Lower leg skin (tissue), 4 donors: ENCODE results near the gene BRMS1. TPM values are rescaled to one million over a fixed set of nuclear protein-coding genes. Genes with fewer than 3 reads are reported as not detected.

Experiments
- DNase-seq, 2 donors: peaks; one replicate each; pipeline ENCODE4 v3.0.0-alpha.2; 2019; ENCODE audit warnings: low spot score in 2 of 2
- H3K4me3 ChIP-seq: fragments of 200-600 bp; sonication (generic); 2 replicates; pipeline ENCODE4 v1.5.1; 2017; ENCODE audit warnings: mild to moderate bottlenecking, low read depth; ENCODE audit not compliant: poor library complexity, severe bottlenecking
- POLR2A ChIP-seq, 2 donors: fragments of 450-650 bp; IDR thresholded peaks; one replicate each; pipeline ENCODE4 v1.6.1; 2016 to 2017; ENCODE audit warnings: antibody characterized with exemption in 2 of 2, mild to moderate bottlenecking in 1 of 2, moderate library complexity in 1 of 2
- WGBS, 2 donors: methylation state at CpG; one replicate each; pipeline ENCODE4 v1.1.5; 2018; 5-methylcytosine and 5-hydroxymethylcytosine counted together
- intact Hi-C: fragments of 100-400 bp; cut with DNase I; formaldehyde crosslinking; loops from one replicate; pipeline ENCODE4 v1.15.0; 2023; ENCODE audit warnings: low total_unique reads
- total RNA-seq, 4 donors: library from RNA; depleted of rRNA; stranded (reverse); fragments of >200 nt; gene quantifications; one replicate each; pipeline ENCODE4 v1.1.0, GENCODE V29; 2016
- TF ChIP-seq, protein P1 (sequence below), 3 donors: fragments of 450-650 bp; IDR thresholded peaks; one replicate each; pipeline ENCODE4 v1.5.1; 2016; ENCODE audit warnings: antibody characterized with exemption in 3 of 3, mild to moderate bottlenecking in 3 of 3, moderate library complexity in 2 of 3

The BRMS1 gene
- total RNA-seq, 4 donors from 2014 or later, result 40.1 to 68.4 (median 57.5) TPM

DNA sequence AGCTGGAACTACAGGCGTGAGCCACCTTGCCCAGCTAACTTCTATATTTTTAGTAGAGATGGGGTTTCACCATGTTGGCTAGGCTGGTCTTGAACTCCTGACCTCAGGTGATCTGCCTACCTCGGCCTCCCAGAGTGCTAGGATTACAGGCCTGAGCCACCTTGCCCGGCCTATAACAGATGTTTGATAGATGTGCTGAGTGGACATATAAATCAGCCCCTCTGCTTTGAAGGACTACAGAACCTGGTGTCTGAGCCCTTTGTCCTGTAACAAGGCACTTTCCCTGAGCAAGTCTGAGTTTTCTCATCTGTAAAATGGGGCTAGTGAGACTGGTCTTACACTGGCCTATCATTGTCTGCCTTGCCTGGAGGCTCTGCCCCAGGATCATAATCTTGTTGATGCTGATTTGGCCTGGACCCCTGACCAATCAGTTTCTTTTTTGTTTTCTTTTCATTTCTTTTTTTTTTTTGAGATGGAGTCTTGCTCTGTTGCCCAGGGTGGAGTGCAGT lies 15.7 kb downstream of the BRMS1 start:
- no peak for TF ChIP-seq POLR2A (IDR thresholded peaks at IDR 0.05)
- TF ChIP-seq, protein P1, sequence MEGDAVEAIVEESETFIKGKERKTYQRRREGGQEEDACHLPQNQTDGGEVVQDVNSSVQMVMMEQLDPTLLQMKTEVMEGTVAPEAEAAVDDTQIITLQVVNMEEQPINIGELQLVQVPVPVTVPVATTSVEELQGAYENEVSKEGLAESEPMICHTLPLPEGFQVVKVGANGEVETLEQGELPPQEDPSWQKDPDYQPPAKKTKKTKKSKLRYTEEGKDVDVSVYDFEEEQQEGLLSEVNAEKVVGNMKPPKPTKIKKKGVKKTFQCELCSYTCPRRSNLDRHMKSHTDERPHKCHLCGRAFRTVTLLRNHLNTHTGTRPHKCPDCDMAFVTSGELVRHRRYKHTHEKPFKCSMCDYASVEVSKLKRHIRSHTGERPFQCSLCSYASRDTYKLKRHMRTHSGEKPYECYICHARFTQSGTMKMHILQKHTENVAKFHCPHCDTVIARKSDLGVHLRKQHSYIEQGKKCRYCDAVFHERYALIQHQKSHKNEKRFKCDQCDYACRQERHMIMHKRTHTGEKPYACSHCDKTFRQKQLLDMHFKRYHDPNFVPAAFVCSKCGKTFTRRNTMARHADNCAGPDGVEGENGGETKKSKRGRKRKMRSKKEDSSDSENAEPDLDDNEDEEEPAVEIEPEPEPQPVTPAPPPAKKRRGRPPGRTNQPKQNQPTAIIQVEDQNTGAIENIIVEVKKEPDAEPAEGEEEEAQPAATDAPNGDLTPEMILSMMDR (IDR thresholded peaks at IDR 0.05), result no peak
- DNase-seq, result no peak
- 83 to 89% methylated on average over 3 of the region's 3 CpGs for WGBS, 2 donors
- intact Hi-C loops, result no loop called here
- H3K4me3 ChIP-seq, result no peak overlapping the region

DNA sequence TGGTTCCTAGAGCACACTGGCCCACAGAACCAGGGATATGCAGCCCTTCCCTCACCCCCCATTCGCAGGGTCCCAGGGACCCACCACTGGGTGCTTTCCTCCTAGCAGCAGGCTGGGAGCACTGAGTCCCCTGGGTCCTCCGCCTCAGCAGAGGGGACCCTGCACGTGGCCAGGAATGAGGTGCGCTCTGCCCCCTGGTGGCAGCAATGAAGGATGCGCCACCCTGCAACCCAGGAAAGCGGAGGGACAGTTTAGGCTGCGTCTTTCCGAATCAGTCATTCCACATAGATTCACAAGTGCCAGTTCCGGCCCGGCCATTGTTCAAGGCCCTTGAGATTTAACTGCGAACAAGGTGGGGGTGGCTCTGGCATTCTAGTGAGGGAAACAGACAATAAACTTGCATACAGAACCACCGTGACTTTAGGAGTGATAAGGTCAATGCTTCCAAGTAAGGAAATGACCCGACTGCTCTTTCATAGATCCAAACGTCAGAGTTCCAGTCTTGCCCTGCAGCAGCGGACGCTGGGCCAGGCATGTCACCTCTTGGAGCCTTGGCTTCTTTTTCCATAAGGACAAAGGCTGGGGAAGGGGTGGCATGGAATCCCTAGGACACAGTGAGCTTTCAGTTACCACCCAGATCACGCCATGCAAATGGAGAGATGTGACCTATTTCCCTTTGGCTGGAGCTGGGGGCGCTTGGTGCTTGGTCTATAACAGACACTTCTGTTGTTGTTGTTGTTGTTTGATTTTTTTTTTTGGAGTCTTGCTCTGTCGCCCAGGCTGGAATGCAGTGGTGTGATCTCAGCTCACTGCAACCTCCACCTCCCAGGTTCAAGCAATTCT lies 16.4 kb downstream of the BRMS1 start:
- intact Hi-C loops, result no loop called here
- no peak overlapping the region for H3K4me3 ChIP-seq
- DNase-seq, result peak; percentile 68 to 96
- WGBS, 2 donors, result 8 to 14% methylated on average over 16 to 19 of the region's 19 CpGs
- no peak for TF ChIP-seq POLR2A (IDR thresholded peaks at IDR 0.05)
- TF ChIP-seq, protein P1 (IDR thresholded peaks at IDR 0.05), result peak in 1 of 3 donors; percentile 91

DNA sequence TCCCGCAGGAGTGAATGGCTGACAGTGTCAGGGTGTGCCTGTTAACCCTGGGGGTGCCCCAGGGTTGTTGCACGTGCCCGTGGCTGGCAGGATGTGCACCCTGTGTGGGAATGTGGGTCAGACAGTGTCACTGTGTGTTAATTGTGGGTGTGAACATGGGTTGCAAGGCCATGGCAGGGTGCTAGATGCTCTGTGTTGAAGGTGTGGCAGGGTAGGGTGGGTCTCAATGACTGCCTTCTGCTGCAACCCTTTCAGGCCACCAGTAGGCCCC lies 16.9 kb downstream of the BRMS1 start:
- intact Hi-C loops, result no loop called here
- no peak overlapping the region for H3K4me3 ChIP-seq
- WGBS, 2 donors, result 10 to 31% methylated on average over 3 of the region's 3 CpGs
- TF ChIP-seq, protein P1 (IDR thresholded peaks at IDR 0.05), result no peak
- TF ChIP-seq POLR2A (IDR thresholded peaks at IDR 0.05), result no peak
- peak in 1 of 2 donors; percentile 88 for DNase-seq

DNA sequence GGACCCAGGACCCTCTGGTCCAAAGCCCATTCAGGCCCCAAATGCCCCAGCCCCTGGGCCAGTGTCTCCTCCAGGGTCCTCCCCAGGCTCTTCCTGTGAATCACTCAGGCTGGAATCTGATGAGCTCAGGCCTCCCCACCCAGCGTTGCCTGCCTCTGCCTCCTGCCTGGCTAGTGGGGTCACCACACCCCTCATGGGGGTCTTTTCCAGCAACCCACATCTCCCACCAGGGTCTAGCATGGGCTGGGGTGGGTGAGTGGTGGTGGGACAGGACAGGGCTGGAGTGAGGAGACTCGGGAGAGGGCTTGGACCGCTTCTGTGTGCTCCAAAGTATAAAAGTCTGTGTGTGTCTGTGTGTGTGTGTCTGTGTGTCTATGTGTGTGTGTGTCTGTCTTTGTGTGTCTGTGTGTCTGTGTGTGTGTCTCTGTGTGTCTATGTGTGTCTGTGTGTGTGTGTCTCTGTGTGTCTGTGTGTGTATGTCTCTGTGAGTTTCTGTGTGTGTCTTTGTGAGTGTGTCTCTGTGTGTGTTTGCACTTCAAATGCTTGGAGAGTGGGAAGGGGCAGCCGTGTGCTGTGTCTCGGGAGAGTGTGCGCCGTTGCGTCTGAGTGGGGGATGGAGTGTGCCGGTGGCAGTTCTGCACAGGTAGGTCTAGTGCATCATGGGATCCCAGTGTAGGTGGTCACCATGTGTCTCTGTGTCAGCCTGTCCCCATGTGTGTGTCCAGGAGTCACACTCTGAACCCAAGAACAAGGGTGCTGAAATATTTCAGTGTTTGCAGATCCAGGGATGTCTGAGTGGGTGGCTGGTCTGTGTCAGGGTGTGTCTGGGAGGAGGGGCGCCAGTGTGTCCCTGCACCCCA lies 17.5 kb downstream of the BRMS1 start:
- TF ChIP-seq, protein P1 (IDR thresholded peaks at IDR 0.05), result no peak
- no peak for TF ChIP-seq POLR2A (IDR thresholded peaks at IDR 0.05)
- DNase-seq, result peak in 1 of 2 donors; percentile 88
- no peak overlapping the region for H3K4me3 ChIP-seq
- intact Hi-C loops, result no loop called here
- WGBS, 2 donors, result 41 to 54% methylated on average over 10 of the region's 10 CpGs

DNA sequence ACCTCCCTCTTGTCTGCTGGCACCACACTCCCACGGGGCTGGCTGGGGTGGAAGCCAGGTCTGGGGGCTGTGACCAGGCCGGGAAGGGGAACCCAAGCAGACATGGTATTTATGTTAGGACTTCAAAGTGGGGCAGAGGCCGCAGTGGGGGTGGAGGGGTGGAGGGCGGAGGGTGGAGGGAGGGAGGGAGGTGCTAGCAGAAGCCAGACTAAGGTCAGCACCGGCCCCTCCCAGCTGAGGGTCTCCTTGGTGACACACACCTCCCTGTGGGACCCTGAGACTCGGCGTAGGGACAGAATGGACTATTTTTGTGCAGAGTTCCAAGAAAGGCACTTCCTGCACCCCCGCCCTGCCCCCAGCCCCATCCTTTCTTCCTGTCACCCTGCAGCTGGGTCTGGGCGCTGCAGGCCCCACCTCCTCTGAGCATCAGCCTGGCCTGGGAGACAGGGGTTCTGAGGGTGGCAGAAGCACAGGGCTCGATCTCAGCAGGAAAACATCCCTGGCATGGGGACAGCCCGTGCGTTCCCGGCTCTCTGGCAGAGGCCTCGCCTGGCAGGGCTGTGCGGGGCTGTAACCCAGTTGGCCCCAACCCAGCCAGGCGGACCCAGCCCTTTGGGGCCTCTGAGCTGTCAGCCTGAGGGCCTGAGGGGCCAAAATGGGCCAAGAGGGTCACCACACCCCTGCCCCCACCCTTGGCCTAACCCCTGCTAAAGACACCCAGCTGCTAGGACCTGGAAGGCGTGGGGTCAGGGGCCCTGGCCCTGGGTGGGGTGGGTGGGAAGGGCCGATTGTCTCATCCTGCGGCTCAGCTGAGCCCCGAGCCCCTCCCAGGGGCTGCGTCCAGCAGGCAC lies 18.4 kb downstream of the BRMS1 start:
- intact Hi-C loops, result no loop called here
- 30 to 34% methylated on average over 11 to 21 of the region's 21 CpGs for WGBS, 2 donors
- no peak overlapping the region for H3K4me3 ChIP-seq
- TF ChIP-seq POLR2A (IDR thresholded peaks at IDR 0.05), result no peak
- TF ChIP-seq, protein P1 (IDR thresholded peaks at IDR 0.05), result no peak
- peak in 1 of 2 donors; percentile 89 for DNase-seq
